ENCODE data around the gene TNPO1. TPM values are rescaled to one million over a fixed set of nuclear protein-coding genes. Genes with fewer than 3 reads are reported as not detected.

TNPO1 gene
- total and polyA plus RNA-seq, 2 of the 8 experiments (the other 6 are each of a cell fraction or from before 2014, with no cell fraction given) = 38.5 to 211 TPM

Small RNAs within 50 kb of the gene (microRNA-seq; reads per million reads assigned to microRNA genes)
- 0.23 to 0.81 reads per million in 2 experiments for gene MIR4804 (ENCODE audit: borderline microRNAs expressed in 2 of 2, borderline number of aligned reads in 2 of 2, borderline replicate concordance in 1 of 2)

Small RNAs within 50 kb of the gene (small RNA-seq; reads per million reads assigned to genes)
- gene MIR4804 (ENCODE audit: insufficient read depth) = not detected
- gene RF00019 (ENCODE audit: insufficient read depth) = not detected

Other genes starting within 250 kb of the TNPO1 start
- gene FCHO2, start 139.4 kb downstream of the TNPO1 start, total RNA-seq (2021; fragmentation: NEBNext Ultra II Directional; extraction: Animal tissue kit (Norgen Biotek cat#: 25700)) = 13.8 and 15.7 TPM in 2 replicates
- gene FCHO2, start 139.4 kb downstream of the TNPO1 start, polyA plus RNA-seq (2011; rRNA removed) = 4.3 and 5.9 TPM in 2 replicates

Measured in H1 (cell line).